GM19468 (cell line): ENCODE results near the gene RUSF1.
"Not testable (repeated sequence)": the region's sequence is repeated elsewhere in the genome, so short reads cannot be mapped to it uniquely, and the experiment has no call there.

Experiments
- ATAC-seq: cut with Tn5 transposase; IDR thresholded peaks from one replicate; pipeline ENCODE4 v1.9.1; 2021; ENCODE audit warnings: mild to moderate bottlenecking, moderate library complexity, moderate number of reproducible peaks; ENCODE audit not compliant: unreplicated experiment; ENCODE audit errors: extremely low read depth

RUSF1 gene

GRCh38 chr16:31519759-31520431 lies 11.7 kb upstream of the RUSF1 start:
- ATAC-seq, result no peak

- no peak for ATAC-seq
These were observed 9.7 kb upstream of the RUSF1 start for GRCh38 chr16:31517800-31518402.

GRCh38 chr16:31513884-31514283 lies 5.7 kb upstream of the RUSF1 start:
- ATAC-seq, result no peak

DNA sequence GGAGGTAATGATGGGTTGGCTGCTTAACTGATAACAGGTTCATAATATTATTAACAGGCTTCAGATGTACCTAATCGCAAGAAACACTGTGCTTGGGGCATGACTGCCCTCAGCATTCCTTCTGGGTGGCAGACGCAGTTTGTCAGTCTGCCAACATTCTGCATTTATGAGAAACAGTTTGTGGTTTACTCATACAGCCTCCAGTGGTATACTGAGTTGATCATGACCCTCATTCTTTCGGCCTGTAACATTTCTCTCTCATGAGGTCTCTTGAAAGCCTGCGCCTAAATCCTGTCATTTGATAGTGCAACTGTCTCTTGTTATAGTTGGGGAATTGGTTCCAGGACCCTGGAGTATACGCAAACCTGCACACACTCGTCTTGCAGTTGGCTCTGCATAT lies 4.9 kb upstream of the RUSF1 start:
- ATAC-seq, result no peak

DNA sequence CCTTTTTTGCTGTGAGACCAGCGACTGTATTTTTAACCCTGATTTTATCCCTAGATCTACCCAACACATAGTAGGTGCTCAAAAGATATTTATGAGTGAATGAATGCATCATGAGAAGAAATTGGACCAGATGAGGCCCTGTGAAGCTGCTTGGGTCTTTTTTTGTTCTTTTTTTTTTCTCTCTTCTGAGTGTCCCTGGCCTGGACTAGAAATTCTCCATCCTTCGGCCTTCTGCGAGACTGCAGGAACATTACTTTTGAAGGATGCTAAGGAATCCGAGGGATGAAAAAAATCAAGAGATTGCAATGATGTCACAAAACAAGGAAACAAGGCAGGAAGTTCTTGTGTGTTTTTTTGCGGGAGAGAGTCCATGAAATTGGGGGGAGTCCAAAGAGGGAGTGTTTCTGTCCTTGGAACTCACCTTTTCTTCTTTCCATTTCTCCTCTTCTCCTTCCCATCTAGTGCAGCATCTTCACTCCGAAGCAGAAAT lies 560 bp upstream of the RUSF1 start:
- no peak for ATAC-seq

GRCh38 chr16:31507617-31507928 lies 618 bp downstream of the RUSF1 start:
- ATAC-seq, result no peak

DNA sequence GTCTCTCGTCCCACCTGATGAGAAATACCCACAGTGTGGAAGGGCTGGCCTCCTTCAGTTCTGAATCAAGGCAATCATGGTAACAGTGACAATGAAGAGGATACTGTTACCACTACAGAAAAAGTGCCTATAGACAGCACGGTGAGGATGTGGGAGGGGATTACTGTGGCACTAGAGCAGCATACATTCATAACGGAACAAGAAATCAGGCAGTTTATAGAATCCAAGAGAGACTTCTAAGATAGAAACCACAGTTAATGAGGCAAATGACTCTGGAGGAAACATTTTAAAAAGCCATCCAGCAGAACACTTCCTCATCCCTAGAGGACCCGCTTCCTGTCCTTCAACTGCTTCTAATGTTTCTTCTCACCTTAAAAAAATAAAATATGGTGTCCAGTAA lies 2.7 kb downstream of the RUSF1 start:
- no peak for ATAC-seq

GRCh38 chr16:31504159-31504558 lies 4.0 kb downstream of the RUSF1 start:
- ATAC-seq, result no peak

- ATAC-seq, result not testable (repeated sequence)
These were observed 4.6 kb downstream of the RUSF1 start for GRCh38 chr16:31503555-31503954.

DNA sequence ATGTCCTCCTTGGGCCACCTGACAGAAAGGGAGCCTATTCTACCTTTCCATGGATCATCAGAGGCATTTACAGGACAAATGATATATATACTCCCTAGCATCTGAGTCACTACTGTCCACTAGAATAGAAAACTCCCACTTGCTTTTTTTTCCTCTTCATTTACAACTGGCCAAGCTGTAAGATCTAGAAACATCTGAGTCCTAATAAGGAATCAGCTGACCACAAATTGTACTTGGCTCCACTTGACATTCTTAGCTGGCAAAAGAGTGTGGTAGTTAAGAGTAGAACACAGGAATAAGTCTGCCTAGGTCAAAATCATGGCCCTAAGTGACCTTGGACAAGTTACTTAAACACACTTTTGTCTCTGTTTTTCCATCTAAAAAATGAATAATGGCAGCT lies 5.2 kb downstream of the RUSF1 start:
- no peak for ATAC-seq

DNA sequence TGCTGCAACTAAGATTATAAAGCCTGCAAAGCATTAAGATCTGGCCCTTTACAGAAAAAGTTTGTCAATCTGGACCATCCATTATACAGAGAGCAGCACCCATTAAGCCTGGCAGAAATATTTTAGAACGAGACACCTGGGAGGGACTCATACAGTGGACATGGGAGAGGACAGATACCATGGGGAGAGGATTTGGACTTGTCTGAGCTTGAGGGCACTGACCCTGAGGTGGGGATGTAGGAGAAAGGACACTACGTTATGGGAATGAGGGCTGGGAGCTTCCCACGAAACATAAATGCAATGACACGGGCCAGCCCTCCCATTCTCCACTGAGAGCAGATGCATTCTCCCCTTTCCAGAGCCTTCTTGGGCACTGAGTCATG lies 6.2 kb downstream of the RUSF1 start:
- no peak for ATAC-seq

DNA sequence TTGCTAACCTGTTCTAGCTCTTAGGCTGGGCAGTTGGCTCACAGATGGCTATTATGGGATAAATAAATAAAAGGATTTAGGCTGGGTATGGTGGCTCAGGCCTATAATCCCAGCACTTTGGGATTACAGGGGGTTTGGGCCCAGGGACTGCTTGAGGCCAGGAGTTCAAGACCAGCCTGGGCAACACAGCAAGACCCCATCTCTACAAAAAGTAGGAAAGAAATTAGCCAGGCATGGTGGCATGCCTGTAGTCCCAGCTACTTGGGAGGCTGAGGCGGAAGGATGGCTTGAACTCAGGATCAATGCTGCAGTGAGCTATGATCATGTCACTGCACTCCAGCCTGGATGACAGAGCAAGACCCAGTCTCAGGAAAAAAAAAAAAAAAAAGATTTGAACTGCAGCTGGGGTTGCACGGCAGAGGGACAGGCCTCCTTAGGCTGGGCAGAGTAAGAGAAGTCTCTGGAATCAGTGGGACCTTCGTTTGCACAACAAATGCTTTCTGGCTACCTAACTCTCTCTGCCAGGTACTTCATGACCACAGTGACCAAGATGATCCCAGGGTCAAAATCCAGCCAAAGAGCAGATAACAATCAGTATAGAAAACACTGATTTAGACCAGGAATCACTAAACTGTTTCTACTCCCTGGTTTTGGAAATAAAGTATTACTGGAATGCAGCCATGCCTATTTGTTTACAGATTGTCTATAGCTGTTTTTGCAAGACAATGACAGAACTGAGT lies 6.8 kb downstream of the RUSF1 start:
- ATAC-seq, result no peak

- no peak for ATAC-seq
These were observed 8.3 kb downstream of the RUSF1 start for GRCh38 chr16:31499928-31500327.

GRCh38 chr16:31498493-31498892 lies 9.7 kb downstream of the RUSF1 start:
- no peak for ATAC-seq

DNA sequence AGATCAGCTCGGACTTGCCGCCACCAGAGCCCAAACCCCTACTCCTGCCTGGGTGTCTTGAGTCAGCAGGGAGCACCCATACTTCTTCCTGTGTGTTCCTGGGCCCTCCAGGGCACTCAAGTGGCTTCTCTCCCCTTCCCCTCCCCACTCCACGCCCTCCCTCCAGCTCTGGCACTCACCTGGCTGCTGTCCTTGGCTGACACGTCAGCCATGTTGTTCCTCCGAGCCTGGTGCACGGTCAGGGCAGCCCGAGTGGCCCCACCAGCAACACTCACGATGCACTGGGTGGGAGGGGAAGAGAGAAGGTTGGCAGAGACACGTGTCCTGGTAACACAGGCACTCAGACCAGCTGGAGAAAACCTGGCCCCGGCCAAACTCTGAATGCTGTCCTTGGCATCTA lies 11.5 kb downstream of the RUSF1 start:
- ATAC-seq, result no peak

DNA sequence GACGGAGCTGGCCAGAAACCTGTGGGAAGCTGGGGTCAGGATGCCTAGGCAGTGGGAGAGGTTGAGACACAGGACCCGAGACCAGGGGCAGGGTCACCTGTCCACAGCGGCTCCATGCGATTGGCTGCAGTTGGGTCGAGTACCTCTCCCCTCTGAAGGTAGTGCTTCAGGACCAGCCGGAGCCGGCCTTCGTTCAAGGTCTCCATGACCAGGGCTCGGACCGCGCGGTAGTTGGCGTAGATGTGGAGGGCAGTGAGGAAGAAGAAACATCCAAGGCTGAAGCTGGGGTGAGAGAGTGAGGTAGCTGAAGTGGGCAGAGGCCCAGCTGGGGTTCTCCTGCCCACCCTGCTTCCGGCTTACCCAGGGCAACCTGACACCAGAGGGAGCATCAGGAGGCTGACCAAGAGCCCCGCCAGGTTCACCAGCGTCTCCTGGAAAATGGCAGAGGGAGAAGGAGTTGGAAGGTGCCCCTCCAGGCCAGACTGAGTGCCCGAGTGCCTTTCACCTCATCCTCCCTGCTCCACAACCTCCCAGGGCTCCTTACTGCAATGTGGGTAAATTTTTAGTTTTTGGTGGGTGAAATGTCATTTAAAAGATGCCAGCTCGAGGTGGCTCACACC lies 14.6 kb downstream of the RUSF1 start:
- ATAC-seq, result no peak

- ATAC-seq, result no peak
These were observed 16.3 kb downstream of the RUSF1 start for GRCh38 chr16:31491778-31492418.

DNA sequence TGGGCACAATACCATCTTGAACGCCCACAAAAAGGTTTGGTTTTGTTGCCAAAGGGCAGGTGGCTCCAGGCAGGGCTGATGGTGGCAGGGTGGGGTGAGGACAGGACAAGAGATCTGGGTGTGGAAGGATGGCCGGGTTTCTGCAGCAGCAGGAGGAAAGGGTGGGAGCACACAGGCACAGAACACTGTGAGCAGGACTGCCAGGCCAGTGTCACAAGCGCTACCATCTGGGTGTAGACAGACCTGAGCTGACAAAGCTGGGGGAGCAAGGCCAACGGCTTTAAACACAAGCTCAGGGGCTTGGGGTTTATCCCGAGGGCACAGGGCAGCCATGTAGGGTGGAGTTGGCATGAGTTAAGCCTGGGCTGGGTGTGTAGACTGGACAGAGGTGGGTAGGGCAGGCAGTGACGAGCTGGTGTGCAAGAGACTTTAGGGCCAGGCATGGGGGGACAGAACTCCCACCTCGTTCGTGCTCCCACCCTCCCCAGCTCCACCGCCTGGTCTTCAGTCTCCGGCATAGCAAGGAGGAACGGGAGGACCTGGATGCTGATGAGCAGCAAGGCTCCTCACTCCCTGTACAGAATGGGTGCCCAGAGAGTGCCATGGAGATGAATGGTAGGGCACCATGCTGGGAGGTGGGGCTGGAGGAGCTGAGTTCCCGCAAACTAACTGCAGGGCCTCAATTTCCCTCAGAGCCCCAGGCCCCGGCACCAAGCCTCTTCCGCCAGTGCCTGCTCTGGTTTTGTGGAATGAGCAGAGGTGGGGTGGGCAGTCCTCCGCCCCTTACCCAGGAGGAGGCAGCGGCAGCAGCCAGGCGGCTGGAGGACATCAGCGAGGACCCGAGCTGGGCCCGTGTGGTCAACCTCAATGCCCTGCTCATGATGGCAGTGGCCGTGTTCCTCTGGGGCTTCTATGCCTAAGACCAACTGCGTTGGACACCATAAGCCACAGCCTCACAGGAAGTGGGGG lies 18.3 kb downstream of the RUSF1 start:
- no peak for ATAC-seq

- ATAC-seq, result no peak
These were observed 19.0 kb downstream of the RUSF1 start for GRCh38 chr16:31489298-31489564.
